Endothelial cell of umbilical vein (primary cell): ENCODE measurements around the gene SLC26A8.

Source experiments
- CTCF ChIP-seq, 2 donors: IDR thresholded peaks; 1 replicate in 1 of 2; 2 replicates in 1 of 2; pipeline ENCODE4 v1.5.1; 2011; ENCODE audit warnings: low read length in 2 of 2, mild to moderate bottlenecking in 2 of 2, moderate library complexity in 2 of 2, control low read depth in 1 of 2, inconsistent platforms in 1 of 2, low read depth in 1 of 2; ENCODE audit not compliant: insufficient read depth in 1 of 2; ENCODE audit errors: extremely low read depth in 1 of 2
- EZH2 ChIP-seq: IDR thresholded peaks from 2 replicates; pipeline ENCODE4 v1.6.1; 2012; ENCODE audit warnings: borderline replicate concordance, low read depth, mild to moderate bottlenecking, moderate library complexity, low read length, inconsistent platforms; ENCODE audit not compliant: severe bottlenecking
- JUN ChIP-seq: IDR thresholded peaks from 2 replicates; pipeline ENCODE4 v1.6.1; 2011; ENCODE audit warnings: borderline replicate concordance, low read depth; ENCODE audit not compliant: insufficient read length, insufficient read depth
- MYC ChIP-seq: IDR thresholded peaks from one replicate; pipeline ENCODE4 v1.6.1; 2011; ENCODE audit warnings: mild to moderate bottlenecking, low read depth, low read length
- POLR2A ChIP-seq: IDR thresholded peaks from 2 replicates; pipeline ENCODE4 v1.6.1; 2012; ENCODE audit warnings: low read depth, mild to moderate bottlenecking, control low read depth, low read length
- POLR2AphosphoS5 ChIP-seq: IDR thresholded peaks from 2 replicates; pipeline ENCODE4 v1.6.1; 2012; ENCODE audit warnings: low read depth, mild to moderate bottlenecking, control low read depth, low read length, moderate library complexity; ENCODE audit not compliant: insufficient read depth

GRCh38 chr6:35942355-35942754 is 82.1 kb downstream of the SLC26A8 start:
- TF ChIP-seq CTCF (IDR thresholded peaks at IDR 0.05; ENCODE audit: extremely low read depth in 1 of 2, insufficient read depth in 1 of 2, low read depth in 1 of 2, low read length in 2 of 2) (no peak), POLR2AphosphoS5 (no peak), MYC (no peak), POLR2A (no peak), EZH2 (no peak), JUN (no peak)
